ENCODE data around the gene ATN1. TPM values are rescaled to one million over a fixed set of nuclear protein-coding genes. Genes with fewer than 3 reads are reported as not detected.

Gene ATN1
- total and polyA plus RNA-seq, 2 of the 4 experiments (the other 2 are of a cell fraction): 3.4 to 58.7 TPM

- intact Hi-C loops (cut with micrococcal nuclease) (no loop called here), in situ Hi-C loops (cut with MboI; ENCODE audit: low sequenced_read_pairs) (no loop called here), dilution Hi-C loops (cut with HindIII; ENCODE audit: low sequenced_read_pairs, unreplicated experiment) (no loop called here)
- 57% methylated on average over 2 of the region's 10 CpGs; no CpG with 5 or more reads in 1 of the 2 experiments for WGBS, 2 experiments (ENCODE audit: extremely low coverage in 2 of 2, insufficient read length in 1 of 2)
- CTCF ChIA-PET: interaction anchor here (1.7 to 1.8 kb wide), 2 partner anchors 9 to 14 kb away, joined by 5 to 7 read pairs; partner anchors contain the start of gene ENO2
- Histone ChIP-seq H3K9me1 (ENCODE audit: insufficient read depth, low read length) (peaks cover 6% of the 10 kb centered on the region; the same call in 1 of the 2 replicates), H3K27ac (ENCODE audit: insufficient read depth, low read length) (no peak overlapping the region), H3K9ac (ENCODE audit: low read depth, low read length) (no peak overlapping the region), H3K4ac (ENCODE audit: low read depth, low read length) (no peak overlapping the region), H3K4me1 (ENCODE audit: control insufficient read depth, insufficient read depth, low read length) (peaks cover 20% of the 10 kb centered on the region), H3K36me3 (ENCODE audit: control insufficient read depth, insufficient read depth, low read length) (peaks cover 34% of the 10 kb centered on the region), H4K91ac (ENCODE audit: insufficient read depth, low read depth, low read length) (no peak overlapping the region), H2BK20ac (ENCODE audit: low read depth, low read length) (no peak overlapping the region), H3K9me3 (ENCODE audit: control insufficient read depth, insufficient read depth, low read length) (no peaks in the 10 kb centered on the region), H3K18ac (ENCODE audit: low read depth, low read length) (no peak overlapping the region), H3K27me3 (ENCODE audit: control insufficient read depth, insufficient read depth, low read length) (no peaks in the 10 kb centered on the region), H3K4me2 (ENCODE audit: low read depth, low read length) (no peak overlapping the region), H2BK120ac (ENCODE audit: low read depth, low read length) (no peak overlapping the region), H3K14ac (replicated peaks; ENCODE audit: low read depth, low read length) (no peak overlapping the region), H2BK15ac (ENCODE audit: low read depth, low read length) (no peak overlapping the region), H4K20me1 (ENCODE audit: insufficient read depth, low read length) (no peaks in the 10 kb centered on the region; the same call in 1 of the 2 replicates), H3K79me1 (ENCODE audit: low read depth in 1 of 2, low read length in 2 of 2) (peaks cover 16 to 22% of the 10 kb centered on the region in 2 experiments; a peak in 3 of 4 replicates), H2AK9ac (replicated peaks; ENCODE audit: low read depth, low read length, poor library complexity) (no peak overlapping the region), H2AFZ (replicated peaks; ENCODE audit: low read length, poor library complexity) (no peak overlapping the region), H3K56ac (ENCODE audit: extremely low read depth, insufficient read depth, low read length) (no peak overlapping the region), H3K23ac (ENCODE audit: low read depth, low read length) (no peak overlapping the region), H4K5ac (ENCODE audit: low read depth, low read length) (no peak overlapping the region), H3K4me3 (ENCODE audit: insufficient read depth, low read depth, low read length) (no peak overlapping the region), H4K8ac (ENCODE audit: low read depth in 2 of 2, low read length in 2 of 2) (no peak overlapping the region), H2AK5ac (ENCODE audit: low read depth, low read length) (no peak overlapping the region), H2BK5ac (ENCODE audit: low read depth, low read length, poor library complexity, severe bottlenecking) (no peak overlapping the region)
- TF ChIP-seq USF2 (IDR thresholded peaks at IDR 0.05; ENCODE audit: low read depth, low read length): no peak
- no peak for TF ChIP-seq MXI1 (IDR thresholded peaks at IDR 0.05; ENCODE audit: borderline replicate concordance, low read depth, low read length)
- no peak for TF ChIP-seq CTCF (conservative IDR thresholded peaks at IDR 0.05; ENCODE audit: low read depth, low read length)
- no peak for TF ChIP-seq SMC3 (IDR thresholded peaks at IDR 0.05; ENCODE audit: low read depth, low read length)
- TF ChIP-seq MAFK (IDR thresholded peaks at IDR 0.05; ENCODE audit: low read depth, low read length): no peak
- no peak for TF ChIP-seq RFX5 (IDR thresholded peaks at IDR 0.05; ENCODE audit: low read depth, low read length)
- no peak for TF ChIP-seq MAZ (IDR thresholded peaks at IDR 0.05; ENCODE audit: borderline replicate concordance, low read depth, low read length)
- TF ChIP-seq RCOR1 (IDR thresholded peaks at IDR 0.05; ENCODE audit: insufficient replicate concordance, low read length): no peak
- TF ChIP-seq CHD1 (IDR thresholded peaks at IDR 0.05; ENCODE audit: low read depth, low read length): no peak
- TF ChIP-seq NFE2L2 (IDR thresholded peaks at IDR 0.05; ENCODE audit: low read depth, low read length): no peak
- TF ChIP-seq POLR2A (IDR thresholded peaks at IDR 0.05; ENCODE audit: low read depth, low read length): no peak
- TF ChIP-seq BHLHE40 (IDR thresholded peaks at IDR 0.05; ENCODE audit: low read depth, low read length): no peak
- TF ChIP-seq ELK1 (IDR thresholded peaks at IDR 0.05; ENCODE audit: borderline replicate concordance, low read depth, low read length): no peak
- TF ChIP-seq CEBPB (IDR thresholded peaks at IDR 0.05; ENCODE audit: low read depth, low read length): no peak
- no peak for TF ChIP-seq RAD21 (IDR thresholded peaks at IDR 0.05; ENCODE audit: low read length)
- no peak for ATAC-seq (ENCODE audit: low read depth)
- BruUV-seq (replicated peaks): no TSS peak
- DNase-seq: no peak
- POLR2A ChIA-PET (ENCODE audit: unreplicated experiment): no interaction called here
Observed at GRCh38 chr12:6923003-6923732, 4.6 kb upstream of the ATN1 start.

All from IMR-90 (cell line).